Fibroblast of skin of abdomen (primary cell): ENCODE data around the gene NUDT22.

Experiments used
- DNase-seq: peaks from one replicate; pipeline ENCODE4 v3.0.0-alpha.2; 2013

The NUDT22 gene

GRCh38 chr11:64206457-64207255 lies 19.4 kb upstream of the NUDT22 start, which contains the start of gene FERMT3:
TSS of gene FERMT3 (plus strand) at chr11:64206721. CDS start at chr11:64207365, 644 bp downstream.
- no peak for DNase-seq

DNA sequence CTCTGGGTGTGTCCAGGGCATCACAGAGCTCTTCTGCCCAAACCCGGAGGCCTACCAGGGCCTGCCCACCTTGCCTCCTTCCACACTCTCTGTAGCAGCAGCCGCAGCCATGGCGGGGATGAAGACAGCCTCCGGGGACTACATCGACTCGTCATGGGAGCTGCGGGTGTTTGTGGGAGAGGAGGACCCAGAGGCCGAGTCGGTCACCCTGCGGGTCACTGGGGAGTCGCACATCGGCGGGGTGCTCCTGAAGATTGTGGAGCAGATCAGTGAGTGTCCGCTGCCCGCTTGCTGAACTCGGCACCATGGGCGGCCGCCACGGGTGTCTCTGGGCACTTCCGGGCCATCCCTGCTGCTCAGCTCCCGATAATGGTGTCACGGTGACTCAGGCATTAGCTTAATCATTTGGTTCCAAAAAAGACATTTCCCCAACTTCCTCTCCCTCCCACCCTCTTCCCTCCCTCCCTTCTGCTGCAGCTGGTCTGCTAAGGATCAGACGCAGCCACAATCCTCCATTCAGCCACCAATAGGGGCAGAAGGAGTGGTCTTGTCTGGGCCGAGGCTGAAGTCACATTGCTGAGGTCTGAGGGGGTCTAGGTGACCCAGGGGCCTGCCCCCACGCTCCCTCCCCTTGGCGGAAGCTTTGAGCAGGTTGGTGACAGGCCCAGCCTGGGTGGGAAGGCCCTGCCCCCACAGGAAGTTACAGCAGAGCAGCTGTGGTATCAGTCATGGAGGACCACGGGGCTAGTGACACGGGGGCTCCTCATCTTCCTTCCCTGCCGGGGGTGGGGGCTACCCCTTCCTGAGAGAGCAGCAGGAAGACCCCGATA lies 18.6 kb upstream of the NUDT22 start:
- DNase-seq: peak; percentile 67

DNA sequence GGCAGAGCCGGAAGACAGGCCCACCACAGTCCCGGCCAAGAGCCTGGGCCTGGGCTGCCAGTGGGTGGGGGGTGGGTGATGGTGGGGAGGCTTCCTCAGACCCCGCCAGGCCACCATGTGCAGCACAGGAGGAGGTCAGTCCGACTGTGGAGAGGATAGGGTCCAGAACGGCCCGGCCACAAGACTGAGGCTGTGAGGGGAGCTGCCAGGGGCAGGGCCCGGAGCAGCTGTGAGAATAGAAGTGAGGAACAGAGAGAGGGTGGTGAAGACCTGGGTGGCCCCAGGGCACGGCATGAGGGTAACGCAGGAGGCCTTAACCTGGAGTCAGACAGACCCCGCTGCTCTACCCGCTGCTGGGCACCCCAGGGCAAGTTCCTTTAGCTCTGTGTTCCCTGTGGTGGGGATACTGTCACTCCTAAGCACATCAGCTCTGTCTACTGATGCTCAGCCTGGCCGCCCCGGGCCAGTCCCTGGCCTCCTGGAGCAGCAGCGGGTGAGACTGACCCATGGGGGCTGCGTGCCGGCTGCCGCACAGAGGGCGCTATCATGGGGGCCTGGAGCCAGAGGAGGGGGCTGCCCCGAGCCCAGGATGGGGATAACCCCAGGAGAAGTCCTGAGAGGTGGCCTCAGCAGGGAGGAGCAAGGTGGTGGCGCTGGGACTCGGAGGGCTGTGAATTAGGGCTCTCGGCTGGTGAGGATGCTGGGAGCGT lies 17.8 kb upstream of the NUDT22 start:
- DNase-seq: no peak

- DNase-seq: no peak
Observed at GRCh38 chr11:64208796-64209562, 17.1 kb upstream of the NUDT22 start.

DNA sequence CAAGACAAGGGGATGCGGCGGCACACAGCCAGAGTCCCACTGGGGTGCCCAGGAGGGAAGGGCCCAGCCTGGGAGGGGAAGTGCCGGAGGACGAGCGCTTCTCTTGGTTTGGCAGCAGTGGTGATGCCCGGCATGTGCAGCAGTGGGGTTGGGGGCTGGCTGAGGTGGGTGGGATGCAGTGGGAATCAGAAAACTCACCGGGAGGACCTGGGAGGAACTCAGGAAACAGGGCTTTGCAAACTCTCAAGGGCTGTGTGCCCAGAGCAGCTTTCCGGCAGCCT lies 16.6 kb upstream of the NUDT22 start:
- no peak for DNase-seq

DNA sequence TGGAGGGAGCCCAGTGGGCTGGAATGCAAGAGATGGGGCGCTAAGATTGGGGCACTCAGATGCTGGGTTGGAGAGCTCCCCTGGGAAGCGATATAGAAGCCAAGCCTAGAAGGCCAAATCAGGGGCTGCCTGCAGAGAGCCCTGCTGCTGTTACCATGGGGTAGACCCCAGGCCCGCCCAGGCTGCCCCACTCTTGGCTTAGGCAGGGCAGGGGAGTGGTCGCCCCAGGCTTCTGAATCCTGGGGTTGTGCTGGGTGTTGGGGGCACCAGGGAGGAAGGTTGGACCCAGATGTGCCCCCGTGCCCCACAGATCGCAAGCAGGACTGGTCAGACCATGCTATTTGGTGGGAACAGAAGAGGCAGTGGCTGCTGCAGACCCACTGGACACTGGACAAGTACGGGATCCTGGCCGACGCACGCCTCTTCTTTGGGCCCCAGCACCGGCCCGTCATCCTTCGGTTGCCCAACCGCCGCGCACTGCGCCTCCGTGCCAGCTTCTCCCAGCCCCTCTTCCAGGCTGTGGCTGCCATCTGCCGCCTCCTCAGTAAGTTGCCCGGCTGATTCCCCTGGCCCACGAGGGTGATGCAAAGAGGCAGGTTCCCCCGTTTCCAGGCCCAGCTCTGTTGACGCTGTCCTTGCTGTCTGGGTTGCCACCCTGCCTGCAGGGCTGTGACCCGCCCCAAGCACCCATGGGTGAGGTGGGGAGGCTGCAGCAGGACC lies 15.6 kb upstream of the NUDT22 start:
- no peak for DNase-seq

- DNase-seq: no peak
Observed at GRCh38 chr11:64211181-64211872, 14.7 kb upstream of the NUDT22 start.

GRCh38 chr11:64216879-64217278 lies 9.2 kb upstream of the NUDT22 start:
- DNase-seq: no peak

GRCh38 chr11:64218628-64219353 lies 7.3 kb upstream of the NUDT22 start:
- no peak for DNase-seq

GRCh38 chr11:64219354-64219684 lies 6.8 kb upstream of the NUDT22 start:
- DNase-seq: no peak

GRCh38 chr11:64219755-64220154 lies 6.3 kb upstream of the NUDT22 start:
- DNase-seq: no peak

- no peak for DNase-seq
Observed at GRCh38 chr11:64220271-64220670, 5.8 kb upstream of the NUDT22 start.

- DNase-seq: no peak
Observed at GRCh38 chr11:64220798-64221197, 5.3 kb upstream of the NUDT22 start.

- no peak for DNase-seq
Observed at GRCh38 chr11:64222651-64223000, 3.4 kb upstream of the NUDT22 start.

- DNase-seq: no peak
Observed at GRCh38 chr11:64223001-64223651, 2.9 kb upstream of the NUDT22 start.

DNA sequence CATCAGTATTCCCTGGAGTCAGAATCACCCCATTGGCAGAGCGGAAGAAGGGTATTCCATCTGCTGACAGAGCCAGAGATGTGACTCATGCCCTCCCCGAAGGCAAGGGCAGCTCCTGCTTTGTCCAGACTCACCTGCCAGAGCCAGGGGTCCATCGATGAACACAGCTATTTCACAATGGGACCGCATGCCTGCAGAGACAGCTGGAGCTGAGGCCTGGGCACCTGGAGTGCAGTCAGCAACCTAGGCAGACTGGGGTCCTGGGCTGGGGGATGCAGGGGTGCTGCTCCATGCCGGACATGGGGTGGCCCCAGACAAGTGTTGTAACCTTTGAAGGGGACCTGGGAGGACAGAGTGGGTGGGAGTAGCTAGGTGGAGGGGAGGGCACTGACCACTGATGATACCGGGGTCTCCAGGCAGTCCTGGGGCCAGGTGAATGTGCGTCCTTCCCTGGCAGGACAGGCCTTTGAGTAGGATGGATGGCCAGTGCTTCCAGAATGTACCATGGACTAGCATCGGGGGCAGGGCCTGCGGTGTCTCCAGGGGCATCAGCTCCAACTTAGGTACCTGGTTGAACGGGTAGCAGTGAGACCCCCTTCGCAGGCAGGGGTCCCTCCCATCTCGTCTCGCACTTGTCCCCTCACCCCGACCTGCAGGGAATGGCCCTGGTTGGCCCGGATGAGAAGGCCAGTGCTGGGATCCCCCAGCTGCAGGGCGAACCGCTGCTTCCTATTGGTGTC lies 1.8 kb upstream of the NUDT22 start:
- no peak for DNase-seq

- no peak for DNase-seq
Observed at GRCh38 chr11:64224891-64225607, 1.0 kb upstream of the NUDT22 start.

DNA sequence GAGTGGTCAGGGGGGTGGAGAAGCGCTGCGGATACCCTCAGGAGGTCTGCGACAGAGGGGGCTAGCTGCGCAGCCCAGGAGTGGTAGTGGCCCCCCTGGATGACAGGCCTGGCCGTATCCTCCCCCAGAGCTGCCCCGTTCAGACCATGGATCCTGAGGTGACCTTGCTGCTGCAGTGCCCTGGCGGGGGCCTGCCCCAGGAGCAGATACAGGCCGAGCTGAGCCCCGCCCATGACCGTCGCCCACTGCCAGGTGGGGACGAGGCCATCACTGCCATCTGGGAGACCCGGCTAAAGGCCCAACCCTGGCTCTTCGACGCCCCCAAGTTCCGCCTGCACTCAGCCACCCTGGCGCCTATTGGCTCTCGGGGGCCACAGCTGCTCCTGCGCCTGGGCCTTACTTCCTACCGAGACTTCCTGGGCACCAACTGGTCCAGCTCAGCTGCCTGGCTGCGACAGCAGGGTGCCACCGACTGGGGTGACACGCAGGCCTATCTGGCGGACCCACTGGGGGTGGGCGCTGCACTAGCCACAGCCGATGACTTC lies 505 bp downstream of the NUDT22 start:
- DNase-seq: no peak
